ENCODE measurements around the gene MICAL1. TPM values are rescaled to one million over a fixed set of nuclear protein-coding genes. Genes with fewer than 3 reads are reported as not detected.

The MICAL1 gene
- total RNA-seq, 3 donors from 2014 or later (not counting 1 experiment from before 2014, with no cell fraction given) = 72.4 to 102 (median 81.3) TPM

DNA sequence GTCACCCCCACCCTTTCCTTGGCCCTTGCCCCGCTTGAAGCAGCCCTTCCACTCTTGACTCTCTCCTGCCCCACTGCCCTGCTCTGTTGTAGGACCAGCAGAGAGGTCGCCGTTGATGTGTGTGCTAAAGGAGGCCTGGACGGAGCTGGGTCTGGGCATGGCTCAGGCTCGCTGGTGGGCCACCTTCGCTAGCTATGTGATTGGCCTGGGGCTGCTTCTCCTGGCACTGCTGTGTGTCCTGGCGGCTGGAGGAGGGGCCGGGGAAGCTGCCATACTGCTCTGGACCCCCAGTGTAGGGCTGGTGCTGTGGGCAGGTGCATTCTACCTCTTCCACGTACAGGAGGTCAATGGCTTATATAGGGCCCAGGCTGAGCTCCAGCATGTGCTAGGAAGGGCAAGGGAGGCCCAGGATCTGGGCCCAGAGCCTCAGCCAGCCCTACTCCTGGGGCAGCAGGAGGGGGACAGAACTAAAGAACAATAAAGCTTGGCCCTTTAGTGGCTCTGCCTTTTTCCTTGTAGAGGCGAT lies 12.1 kb downstream of the MICAL1 start:
- Mint-ChIP-seq H3K4me3 (no peak overlapping the region), H3K4me1 (peaks cover 23 to 52% of the 10 kb centered on the region in 2 donors), H3K27me3 (ENCODE audit: low read depth in 2 of 2) (no peaks in the 10 kb centered on the region), H3K27ac (peak overlapping the region; percentile 38 to 92), H3K9me3 (no peaks in the 10 kb centered on the region), H3K36me3 (no peaks in the 10 kb centered on the region)
- H3K4me3 ChIP-seq (ENCODE audit: low read length) = no peak overlapping the region
- DNase-seq (no peak), ATAC-seq (no peak)
- no peaks in the 10 kb centered on the region for H3K9me3 ChIP-seq (ENCODE audit: control insufficient read depth, insufficient read depth, low read length)
- peaks cover 29% of the 10 kb centered on the region for H3K4me1 ChIP-seq (ENCODE audit: control insufficient read depth, insufficient read depth, low read length)
- no peaks in the 10 kb centered on the region for H3K27me3 ChIP-seq (ENCODE audit: control insufficient read depth, insufficient read depth, low read length)
- 95% methylated on average over 10 of the region's 10 CpGs for WGBS (ENCODE audit: insufficient coverage)
- no peak overlapping the region for H3K27ac ChIP-seq (ENCODE audit: low read length)
- peaks cover 45% of the 10 kb centered on the region for H3K36me3 ChIP-seq (ENCODE audit: control insufficient read depth, insufficient read depth, low read length)
- TF ChIP-seq, protein P1, sequence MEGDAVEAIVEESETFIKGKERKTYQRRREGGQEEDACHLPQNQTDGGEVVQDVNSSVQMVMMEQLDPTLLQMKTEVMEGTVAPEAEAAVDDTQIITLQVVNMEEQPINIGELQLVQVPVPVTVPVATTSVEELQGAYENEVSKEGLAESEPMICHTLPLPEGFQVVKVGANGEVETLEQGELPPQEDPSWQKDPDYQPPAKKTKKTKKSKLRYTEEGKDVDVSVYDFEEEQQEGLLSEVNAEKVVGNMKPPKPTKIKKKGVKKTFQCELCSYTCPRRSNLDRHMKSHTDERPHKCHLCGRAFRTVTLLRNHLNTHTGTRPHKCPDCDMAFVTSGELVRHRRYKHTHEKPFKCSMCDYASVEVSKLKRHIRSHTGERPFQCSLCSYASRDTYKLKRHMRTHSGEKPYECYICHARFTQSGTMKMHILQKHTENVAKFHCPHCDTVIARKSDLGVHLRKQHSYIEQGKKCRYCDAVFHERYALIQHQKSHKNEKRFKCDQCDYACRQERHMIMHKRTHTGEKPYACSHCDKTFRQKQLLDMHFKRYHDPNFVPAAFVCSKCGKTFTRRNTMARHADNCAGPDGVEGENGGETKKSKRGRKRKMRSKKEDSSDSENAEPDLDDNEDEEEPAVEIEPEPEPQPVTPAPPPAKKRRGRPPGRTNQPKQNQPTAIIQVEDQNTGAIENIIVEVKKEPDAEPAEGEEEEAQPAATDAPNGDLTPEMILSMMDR (IDR thresholded peaks at IDR 0.05) = no peak
- intact Hi-C loops (cut with micrococcal nuclease) = loop anchor here (5.0 to 10.0 kb wide), 2 partner anchors 256 to 349 kb away; partner anchors contain the start of genes CEP57L1 and SESN1

DNA sequence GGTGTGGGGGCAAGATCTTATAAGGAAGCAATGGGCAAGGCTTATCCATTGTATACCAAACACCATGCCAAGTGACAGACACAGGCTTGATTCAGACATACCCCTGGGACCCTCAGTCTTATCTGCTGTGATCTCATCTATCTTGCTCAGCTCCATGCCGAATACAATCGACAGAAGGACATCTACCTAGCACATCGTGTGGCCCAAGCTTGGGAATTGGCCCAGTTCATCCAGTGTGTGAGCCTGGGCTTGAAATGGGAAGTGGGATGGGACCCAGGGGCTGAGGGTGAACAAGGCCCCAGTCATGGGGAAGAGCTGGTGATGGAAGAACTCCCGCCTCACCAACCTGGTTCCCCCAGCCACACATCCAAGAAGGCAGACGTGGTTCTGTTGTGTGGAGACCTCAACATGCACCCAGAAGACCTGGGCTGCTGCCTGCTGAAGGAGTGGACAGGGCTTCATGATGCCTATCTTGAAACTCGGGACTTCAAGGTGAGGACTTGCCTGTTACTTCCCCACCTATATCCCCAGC lies 13.1 kb downstream of the MICAL1 start:
- 93% methylated on average over 6 of the region's 6 CpGs for WGBS (ENCODE audit: insufficient coverage)
- no peaks in the 10 kb centered on the region for H3K27me3 ChIP-seq (ENCODE audit: control insufficient read depth, insufficient read depth, low read length)
- no peaks in the 10 kb centered on the region for H3K36me3 Mint-ChIP-seq
- peak overlapping the region; percentile 89 for H3K4me3 Mint-ChIP-seq
- TF ChIP-seq, protein P1 (IDR thresholded peaks at IDR 0.05) = no peak
- intact Hi-C loops (cut with micrococcal nuclease) = loop anchor here (5.0 to 10.0 kb wide), 2 partner anchors 255 to 348 kb away; partner anchors contain the start of genes CEP57L1 and SESN1
- H3K36me3 ChIP-seq (ENCODE audit: control insufficient read depth, insufficient read depth, low read length) = peaks cover 44% of the 10 kb centered on the region
- no peak overlapping the region for H3K27ac ChIP-seq (ENCODE audit: low read length)
- H3K4me3 ChIP-seq (ENCODE audit: low read length) = no peak overlapping the region
- DNase-seq (no peak), ATAC-seq (no peak)
- H3K9me3 ChIP-seq (ENCODE audit: control insufficient read depth, insufficient read depth, low read length) = no peaks in the 10 kb centered on the region
- H3K4me1 ChIP-seq (ENCODE audit: control insufficient read depth, insufficient read depth, low read length) = peaks cover 23% of the 10 kb centered on the region
- no peaks in the 10 kb centered on the region for H3K27me3 Mint-ChIP-seq (ENCODE audit: low read depth in 2 of 2)
- peak overlapping the region; percentile 81 to 92 for H3K27ac Mint-ChIP-seq
- no peaks in the 10 kb centered on the region for H3K9me3 Mint-ChIP-seq
- peaks cover 17 to 42% of the 10 kb centered on the region in 2 donors for H3K4me1 Mint-ChIP-seq

DNA sequence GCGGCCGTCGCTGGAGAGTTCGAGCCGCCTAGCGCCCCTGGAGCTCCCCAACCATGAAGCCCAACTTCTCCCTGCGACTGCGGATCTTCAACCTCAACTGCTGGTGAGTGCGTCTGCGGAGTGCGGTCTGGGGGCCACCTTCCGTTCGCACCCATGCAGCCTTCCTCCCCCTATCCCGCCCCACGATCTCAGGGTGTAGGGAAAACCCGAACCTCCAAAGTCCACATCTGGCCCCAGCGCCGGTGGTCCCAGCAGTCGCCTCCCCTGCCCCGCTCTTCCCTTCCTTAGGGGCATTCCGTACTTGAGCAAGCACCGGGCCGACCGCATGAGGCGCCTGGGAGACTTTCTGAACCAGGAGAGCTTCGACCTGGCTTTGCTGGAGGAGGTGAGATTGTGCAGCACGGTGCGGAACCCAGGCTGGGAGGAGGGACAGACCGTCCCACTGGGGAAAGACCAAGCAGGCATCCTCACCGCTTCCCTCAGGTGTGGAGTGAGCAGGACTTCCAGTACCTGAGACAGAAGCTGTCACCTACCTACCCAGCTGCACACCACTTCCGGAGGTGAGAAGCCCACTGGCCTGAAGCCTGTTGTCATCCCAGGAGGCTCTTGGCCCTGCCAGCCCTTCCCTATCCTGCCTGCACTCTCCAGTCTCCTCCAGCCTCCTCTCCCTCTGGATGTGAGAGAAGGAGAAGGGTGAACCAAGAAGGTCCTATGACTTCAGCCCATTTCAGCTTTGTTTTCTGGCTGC lies 14.3 kb downstream of the MICAL1 start:
- Histone ChIP-seq H3K36me3 (ENCODE audit: control insufficient read depth, insufficient read depth, low read length) (peaks cover 33% of the 10 kb centered on the region), H3K4me3 (ENCODE audit: low read length) (peak overlapping the region; percentile 64), H3K4me1 (ENCODE audit: control insufficient read depth, insufficient read depth, low read length) (peaks cover 23% of the 10 kb centered on the region), H3K27ac (ENCODE audit: low read length) (peak overlapping the region; percentile 74), H3K9me3 (ENCODE audit: control insufficient read depth, insufficient read depth, low read length) (no peaks in the 10 kb centered on the region), H3K27me3 (ENCODE audit: control insufficient read depth, insufficient read depth, low read length) (no peaks in the 10 kb centered on the region)
- TF ChIP-seq, protein P1 (IDR thresholded peaks at IDR 0.05) = no peak
- WGBS (ENCODE audit: insufficient coverage) = 1% methylated on average over 30 of the region's 31 CpGs
- ATAC-seq (peak; percentile 34 to 41 (median 40)), DNase-seq (peak; percentile 48 to 78)
- peak overlapping the region; percentile 81 to 92 for H3K27ac Mint-ChIP-seq
- peak overlapping the region; percentile 89 for H3K4me3 Mint-ChIP-seq
- H3K36me3 Mint-ChIP-seq = no peaks in the 10 kb centered on the region
- intact Hi-C loops (cut with micrococcal nuclease) = loop anchor here (1.0 to 10.0 kb wide), 4 partner anchors 13 to 346 kb away; partner anchors contain the start of genes CEP57L1, SESN1 and ZBTB24
- H3K9me3 Mint-ChIP-seq = no peaks in the 10 kb centered on the region
- H3K4me1 Mint-ChIP-seq = peaks cover 17 to 35% of the 10 kb centered on the region in 2 donors
- H3K27me3 Mint-ChIP-seq (ENCODE audit: low read depth in 2 of 2) = no peaks in the 10 kb centered on the region
